Ishikawa (cell line): ENCODE data around the gene CNTNAP1.

Experiments used
- CEBPB ChIP-seq: IDR thresholded peaks from 2 replicates; pipeline ENCODE4 v1.6.1; 2012
- CREB1 ChIP-seq: IDR thresholded peaks from 2 replicates; pipeline ENCODE4 v1.6.1; 2012; ENCODE audit warnings: low read depth
- EGR1 ChIP-seq: IDR thresholded peaks from 2 replicates; pipeline ENCODE4 v1.6.1; 2012
- EP300 ChIP-seq: IDR thresholded peaks from 2 replicates; pipeline ENCODE4 v1.6.1; 2012; ENCODE audit warnings: borderline replicate concordance
- FOXM1 ChIP-seq: IDR thresholded peaks from 2 replicates; pipeline ENCODE4 v1.6.1; 2012; ENCODE audit warnings: low read depth, borderline replicate concordance
- NFIC ChIP-seq: IDR thresholded peaks from 2 replicates; pipeline ENCODE4 v1.6.1; 2012
- RAD21 ChIP-seq: IDR thresholded peaks from 2 replicates; pipeline ENCODE4 v1.6.1; 2012; ENCODE audit warnings: low read depth
- REST ChIP-seq: IDR thresholded peaks from 2 replicates; pipeline ENCODE4 v1.6.1; 2012; ENCODE audit warnings: low read depth, mild to moderate bottlenecking
- TAF1 ChIP-seq: IDR thresholded peaks from 2 replicates; pipeline ENCODE4 v1.6.1; 2012; ENCODE audit warnings: low read depth, mild to moderate bottlenecking
- TCF12 ChIP-seq: IDR thresholded peaks from 2 replicates; pipeline ENCODE4 v1.6.1; 2012; ENCODE audit warnings: low read depth
- TEAD4 ChIP-seq: IDR thresholded peaks from 2 replicates; pipeline ENCODE4 v1.6.1; 2012
- YY1 ChIP-seq: IDR thresholded peaks from 2 replicates; pipeline ENCODE4 v1.6.1; 2012; ENCODE audit warnings: low read depth
- ZBTB7A ChIP-seq: IDR thresholded peaks from 2 replicates; pipeline ENCODE4 v1.6.1; 2012; ENCODE audit warnings: low read depth
- TF ChIP-seq, protein P1 (sequence below): IDR thresholded peaks from 2 replicates; pipeline ENCODE4 v1.6.1; 2012
- TF ChIP-seq, protein P2 (sequence below): IDR thresholded peaks from 2 replicates; pipeline ENCODE4 v1.6.1; 2012

CNTNAP1 gene

DNA sequence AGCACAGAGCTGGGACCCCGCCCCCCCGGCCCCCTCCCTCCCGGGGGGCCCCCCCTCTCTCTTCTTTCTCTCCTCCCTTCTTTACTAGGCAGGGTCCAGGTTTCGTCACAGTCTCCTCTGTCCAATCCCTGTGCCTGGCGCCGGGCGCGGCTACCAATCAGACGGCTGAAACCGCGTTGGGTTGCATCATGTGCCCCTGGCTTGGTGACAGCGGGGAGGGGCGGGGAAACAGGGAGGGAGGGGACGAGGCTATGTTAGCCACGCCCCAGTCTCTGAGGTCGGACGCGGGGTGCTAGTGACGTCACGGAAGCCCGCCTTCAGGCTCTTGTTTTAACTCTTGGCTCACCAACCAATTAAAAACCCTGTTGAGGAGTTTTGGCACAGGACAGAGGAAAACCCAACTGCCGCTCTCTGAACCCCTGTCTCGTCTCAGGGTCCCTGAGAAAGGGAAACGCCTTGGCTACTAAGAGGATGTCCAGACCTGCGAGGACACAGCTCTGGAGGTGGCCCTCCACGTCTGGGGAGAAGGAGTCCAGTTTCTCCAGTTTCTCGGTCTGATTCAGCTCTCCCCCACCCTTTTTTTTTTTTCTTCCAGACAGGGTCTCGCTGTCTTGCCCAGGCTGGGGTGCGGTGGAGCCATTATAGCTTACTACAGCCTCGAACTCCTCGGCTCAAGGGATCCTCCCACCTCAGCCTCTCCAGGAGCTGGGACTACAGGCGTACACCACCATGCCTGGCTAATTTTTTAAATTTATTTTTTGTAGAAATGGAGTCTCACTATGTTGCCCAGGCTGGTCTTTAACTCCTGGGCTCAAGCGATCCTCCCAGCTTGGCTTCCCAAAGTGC is 5.1 kb upstream of the CNTNAP1 start:
- TF ChIP-seq CREB1 (peak; percentile 85), NFIC (peak; percentile 38; the same call in 1 of the 2 replicates), EP300 (no peak), RAD21 (no peak), TEAD4 (no peak), TCF12 (no peak), EGR1 (no peak), REST (no peak), ZBTB7A (no peak), YY1 (0 out of 2 replicates have a peak, but pooled peaks have one; percentile 4), FOXM1 (no peak), CEBPB (peak; percentile 92), TAF1 (no peak)
- TF ChIP-seq, protein P1, sequence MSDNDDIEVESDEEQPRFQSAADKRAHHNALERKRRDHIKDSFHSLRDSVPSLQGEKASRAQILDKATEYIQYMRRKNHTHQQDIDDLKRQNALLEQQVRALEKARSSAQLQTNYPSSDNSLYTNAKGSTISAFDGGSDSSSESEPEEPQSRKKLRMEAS, result peak; percentile 74
- TF ChIP-seq, protein P2, sequence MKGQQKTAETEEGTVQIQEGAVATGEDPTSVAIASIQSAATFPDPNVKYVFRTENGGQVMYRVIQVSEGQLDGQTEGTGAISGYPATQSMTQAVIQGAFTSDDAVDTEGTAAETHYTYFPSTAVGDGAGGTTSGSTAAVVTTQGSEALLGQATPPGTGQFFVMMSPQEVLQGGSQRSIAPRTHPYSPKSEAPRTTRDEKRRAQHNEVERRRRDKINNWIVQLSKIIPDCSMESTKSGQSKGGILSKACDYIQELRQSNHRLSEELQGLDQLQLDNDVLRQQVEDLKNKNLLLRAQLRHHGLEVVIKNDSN, result peak; percentile 95

DNA sequence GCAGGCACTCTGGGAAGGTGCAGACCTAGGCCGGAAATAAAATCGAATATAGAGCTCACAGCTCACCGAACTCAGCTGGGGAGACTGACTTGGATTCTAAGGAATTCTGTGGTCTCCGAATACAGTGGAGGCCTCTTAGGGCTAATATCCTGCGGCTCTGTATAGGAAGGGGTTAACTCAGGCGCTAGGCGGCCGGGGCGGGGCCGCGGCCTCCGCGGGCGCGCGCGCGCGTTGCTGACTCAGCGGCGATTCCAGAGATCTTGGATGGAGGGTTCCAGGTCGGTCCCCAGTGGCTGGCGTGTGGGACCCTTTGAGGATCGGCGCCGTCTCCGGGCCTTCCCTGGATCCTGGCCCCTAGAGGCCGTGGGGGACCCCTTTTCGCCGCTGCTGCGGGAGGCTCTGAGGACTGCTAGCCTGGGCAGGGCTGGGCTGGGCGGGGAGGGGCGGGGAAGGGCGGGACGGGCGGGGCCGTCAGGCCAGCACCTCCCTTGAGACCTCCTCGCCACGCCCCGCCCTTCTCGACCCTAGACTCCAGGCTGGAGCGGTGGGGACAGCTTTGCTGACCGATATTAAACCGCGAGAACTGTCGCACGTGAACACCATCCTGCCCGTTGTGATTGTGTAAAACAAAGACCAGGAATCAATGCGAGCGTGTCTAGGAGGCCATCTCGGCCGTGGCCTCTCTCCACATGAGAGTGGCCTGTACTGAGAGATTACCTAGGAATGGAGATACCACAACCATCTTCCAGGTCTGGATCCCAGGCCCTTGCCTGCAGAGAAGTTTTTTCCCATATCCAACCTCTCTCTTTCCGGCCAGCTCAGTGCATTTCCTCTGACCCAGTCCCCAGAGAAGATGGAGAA is 4.2 kb upstream of the CNTNAP1 start:
- peak; percentile 50 for TF ChIP-seq TAF1
- TF ChIP-seq YY1, result 0 out of 2 replicates have a peak, but pooled peaks have one; percentile 50
- TF ChIP-seq, protein P1, result peak; percentile 77
- TF ChIP-seq TCF12, result no peak

- TF ChIP-seq CREB1, result no peak
- TF ChIP-seq CEBPB, result no peak
- 0 out of 2 replicates have a peak, but pooled peaks have one; percentile 20 for TF ChIP-seq ZBTB7A
- no peak for TF ChIP-seq REST
- TF ChIP-seq EP300, result no peak
- TF ChIP-seq YY1, result peak; percentile 84
These were observed 3.3 kb upstream of the CNTNAP1 start for GRCh38 chr17:42678951-42679491.

DNA sequence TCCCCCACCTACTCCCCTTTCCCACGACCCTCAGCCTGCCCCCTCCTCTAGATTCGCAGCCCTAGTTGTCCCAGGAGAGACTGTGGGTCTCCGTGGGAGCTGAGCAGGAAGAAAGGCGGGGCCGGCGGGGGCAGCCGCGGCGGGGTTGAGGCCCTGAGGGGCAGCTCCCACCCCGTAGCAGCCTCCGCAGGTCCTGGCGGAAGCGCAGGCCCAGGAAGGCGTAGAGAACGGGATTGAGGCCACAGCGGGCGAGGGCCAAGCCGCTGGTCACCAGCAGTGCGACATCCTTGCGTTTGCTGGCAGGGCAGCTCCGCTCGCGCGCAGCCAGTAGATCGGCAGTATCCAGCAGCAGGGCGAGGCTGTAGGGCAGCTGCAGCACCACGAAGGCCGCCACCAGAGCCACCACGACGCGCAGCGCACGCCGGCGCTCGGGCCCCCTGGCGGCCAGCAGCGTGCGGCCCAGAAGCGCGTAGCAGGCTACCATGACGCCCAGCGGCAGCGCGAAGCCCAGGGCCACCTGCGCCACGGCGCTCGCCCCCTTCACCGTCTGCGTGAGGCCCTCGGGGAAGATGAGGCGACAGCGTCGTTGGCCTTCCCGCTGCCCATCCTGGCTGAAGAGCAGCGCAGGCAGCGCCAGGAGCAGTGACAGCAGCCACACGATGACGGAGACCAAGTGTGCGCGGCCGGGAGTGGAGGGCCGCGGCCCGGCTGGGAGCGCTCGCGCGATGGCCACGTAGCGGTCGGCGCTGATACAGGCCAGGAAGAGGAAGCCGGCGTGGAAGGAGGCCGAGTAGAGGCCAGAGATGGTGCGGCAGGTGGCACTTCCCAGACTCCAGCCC is 2.6 kb upstream of the CNTNAP1 start:
- no peak for TF ChIP-seq EGR1
- no peak for TF ChIP-seq CEBPB
- TF ChIP-seq TEAD4, result no peak
- no peak for TF ChIP-seq TAF1
- 0 out of 2 replicates have a peak, but pooled peaks have one; percentile 28 for TF ChIP-seq YY1
- no peak for TF ChIP-seq REST
- TF ChIP-seq EP300, result no peak
- no peak for TF ChIP-seq TCF12
- TF ChIP-seq, protein P1, result peak; percentile 92
- TF ChIP-seq, protein P2, result no peak
- peak; percentile 43; the same call in 1 of the 2 replicates for TF ChIP-seq RAD21
- no peak for TF ChIP-seq NFIC
- TF ChIP-seq CREB1, result no peak
- no peak for TF ChIP-seq FOXM1
- TF ChIP-seq ZBTB7A, result peak; percentile 80; the same call in 1 of the 2 replicates
